Measurements from ENCODE around the gene ACTR3C.
"Not testable (repeated sequence)": the region's sequence is repeated elsewhere in the genome, so short reads cannot be mapped to it uniquely, and the experiment has no call there.

- TF ChIP-seq NR2C1 (IDR thresholded peaks at IDR 0.05); TAF1 (IDR thresholded peaks at IDR 0.05; ENCODE audit: borderline replicate concordance, low read depth, low read length); RFX5 (IDR thresholded peaks at IDR 0.05; ENCODE audit: low read depth, low read length); SMC3 (IDR thresholded peaks at IDR 0.05; ENCODE audit: borderline replicate concordance, low read length); JUND (IDR thresholded peaks at IDR 0.05; ENCODE audit: low read depth, low read length); E2F8 (IDR thresholded peaks at IDR 0.05; ENCODE audit: low read depth, partially characterized antibody); CTCF (IDR thresholded peaks at IDR 0.05 in 2 of 3, conservative IDR thresholded peaks at IDR 0.05 in 1 of 3; ENCODE audit: control insufficient read depth in 2 of 3, extremely low read depth in 1 of 3, insufficient read depth in 1 of 3, low read depth in 3 of 3, low read length in 3 of 3); ZBTB33 (IDR thresholded peaks at IDR 0.05); YY1 (IDR thresholded peaks at IDR 0.05; ENCODE audit: low read depth, low read length): not testable (repeated sequence)
Observed at GRCh38 chr7:150281681-150282403, 41.5 kb downstream of the ACTR3C start.
